HCT116 (cell line): Measurements from ENCODE around the gene LOXHD1. TPM values are rescaled to one million over a fixed set of nuclear protein-coding genes. Genes with fewer than 3 reads are reported as not detected.

Experiments
- ATAC-seq: fragments of 200-7000 bp; cut with Tn5 transposase; 2 replicates; pipeline ENCODE4 v1.9.1; 2020; ENCODE audit warnings: mild to moderate bottlenecking, moderate library complexity
- BruUV-seq: library from RNA; stranded (reverse); fragments of 400-500 nt; replicated peaks from 2 replicates; lab custom pipeline; 2021; lab: Mats Ljungman, UMichigan
- CTCF ChIA-PET: fragments of 300-600 bp; sonication (Branson Sonifier 250); formaldehyde crosslinking; loops from one replicate; lab custom pipeline; 2021; ENCODE audit warnings: antibody characterized with exemption; lab: Charles Lee
- POLR2A ChIA-PET: fragments of 300-600, 350-600 bp; sonication (Branson Sonifier 250); formaldehyde crosslinking; loops from one replicate; lab custom pipeline; 2021; ENCODE audit warnings: antibody characterized with exemption; lab: Charles Lee
- RAD21 ChIA-PET, 2 experiments: fragments of 300-600 bp; sonication (Branson Sonifier 250); formaldehyde crosslinking; loops; one replicate each; lab custom pipeline; 2023; ENCODE audit warnings: low total read pairs in 2 of 2; ENCODE audit not compliant: uncharacterized antibody in 2 of 2, unreplicated experiment in 2 of 2, low non-redundant PET in 1 of 2; lab: Charles Lee
- DNase-seq: peaks from one replicate; pipeline ENCODE4 v3.0.0-alpha.2; 2010; ENCODE audit warnings: low read depth, low spot score
- H2AFZ ChIP-seq: fragments of 200-600 bp; shearing (Covaris generic), sonication (generic); 2 replicates; pipeline ENCODE4 v1.6.1; 2017; ENCODE audit warnings: low read depth, mixed run types, mixed read lengths, antibody characterized with exemption, low read length; ENCODE audit not compliant: poor library complexity, severe bottlenecking
- H3K27ac ChIP-seq: 2 replicates; pipeline ENCODE4 v1.5.1; 2012; ENCODE audit warnings: low read depth, low read length
- H3K27me3 ChIP-seq: fragments of 200-600 bp; sonication (generic); 2 replicates; pipeline ENCODE4 v1.6.1; 2016; ENCODE audit warnings: mixed run types, low read length, mixed read lengths; ENCODE audit not compliant: insufficient read depth
- H3K36me3 ChIP-seq, 2 experiments: fragments of 200-500 bp in 1 of 2; fragments of 200-600 bp in 1 of 2; sonication (Bioruptor generic) in 1 of 2; sonication (generic) in 1 of 2; 2 replicates each; pipeline versions ENCODE4 v1.5.1 to v1.6.1; 2014 to 2016; ENCODE audit warnings: low read length in 2 of 2, inconsistent platforms in 1 of 2, mixed read lengths in 1 of 2, mixed run types in 1 of 2; ENCODE audit not compliant: insufficient read depth in 2 of 2, control insufficient read depth in 1 of 2
- H3K4me1 ChIP-seq, 2 experiments: fragments of 200-600 bp in 1 of 2; sonication (generic) in 1 of 2; 2 replicates each; pipeline versions ENCODE4 v1.5.1 to v1.6.1; 2012 to 2017; ENCODE audit warnings: low read length in 2 of 2, inconsistent platforms in 1 of 2, mild to moderate bottlenecking in 1 of 2, mixed read lengths in 1 of 2, mixed run types in 1 of 2, moderate library complexity in 1 of 2; ENCODE audit not compliant: insufficient read depth in 2 of 2, control insufficient read depth in 1 of 2
- H3K4me2 ChIP-seq: fragments of 200-600 bp; sonication (generic); 2 replicates; pipeline ENCODE4 v1.6.1; 2017; ENCODE audit warnings: mixed run types, low read length, mixed read lengths
- H3K4me3 ChIP-seq, 2 experiments: fragments of 200-600 bp in 1 of 2; sonication (generic) in 1 of 2; replicated peaks in 1 of 2; 2 replicates each; pipeline ENCODE4 v1.5.1; 2011 to 2016; ENCODE audit warnings: low read length in 2 of 2, control low read depth in 1 of 2, low read depth in 1 of 2, mild to moderate bottlenecking in 1 of 2, mixed read lengths in 1 of 2, mixed run types in 1 of 2
- H3K79me2 ChIP-seq: fragments of 200-600 bp; sonication (generic); 2 replicates; pipeline ENCODE4 v1.6.1; 2017; ENCODE audit warnings: mild to moderate bottlenecking, mixed run types, low read length, moderate library complexity, mixed read lengths; ENCODE audit not compliant: insufficient read depth
- H3K9ac ChIP-seq: fragments of 200-600 bp; sonication (generic); 2 replicates; pipeline ENCODE4 v1.6.1; 2016; ENCODE audit warnings: low read length, mixed read lengths
- H3K9me2 ChIP-seq: fragments of 200-600 bp; sonication (generic), shearing (Covaris generic); 2 replicates; pipeline ENCODE4 v1.6.1; 2017; ENCODE audit warnings: mixed run types, mild to moderate bottlenecking, moderate library complexity; ENCODE audit not compliant: insufficient read depth
- H3K9me3 ChIP-seq, 2 experiments: fragments of 200-500 bp in 1 of 2; fragments of 200-600 bp in 1 of 2; sonication (Bioruptor generic) in 1 of 2; sonication (generic) in 1 of 2; 2 replicates each; pipeline ENCODE4 v1.6.1; 2014 to 2017; ENCODE audit warnings: low read length in 2 of 2, mixed read lengths in 2 of 2, inconsistent platforms in 1 of 2, low read depth in 1 of 2, mild to moderate bottlenecking in 1 of 2, mixed run types in 1 of 2, moderate library complexity in 1 of 2; ENCODE audit not compliant: control insufficient read depth in 1 of 2, insufficient read depth in 1 of 2
- H4K20me1 ChIP-seq: fragments of 200-600 bp; sonication (generic), shearing (Covaris generic); 2 replicates; pipeline ENCODE4 v1.6.1; 2017; ENCODE audit warnings: mixed run types, mild to moderate bottlenecking, moderate library complexity; ENCODE audit not compliant: insufficient read depth
- CBX3 ChIP-seq: IDR thresholded peaks from 2 replicates; pipeline ENCODE4 v1.6.1; 2012; ENCODE audit warnings: low read depth
- CEBPB ChIP-seq: IDR thresholded peaks from 2 replicates; pipeline ENCODE4 v1.6.1; 2012; ENCODE audit warnings: low read depth
- EGR1 ChIP-seq: IDR thresholded peaks from 2 replicates; pipeline ENCODE4 v1.6.1; 2012; ENCODE audit warnings: low read depth
- ELF1 ChIP-seq: IDR thresholded peaks from 2 replicates; pipeline ENCODE4 v1.6.1; 2012; ENCODE audit warnings: low read depth, borderline replicate concordance
- EZH2 ChIP-seq: fragments of 200-600 bp; sonication (generic); IDR thresholded peaks from 2 replicates; pipeline ENCODE4 v1.6.1; 2017; ENCODE audit warnings: antibody characterized with exemption, mixed run types
- EZH2phosphoT487 ChIP-seq: fragments of 200-600 bp; IDR thresholded peaks from 2 replicates; pipeline ENCODE4 v1.6.1; 2018; ENCODE audit warnings: antibody characterized with exemption, borderline replicate concordance
- JUND ChIP-seq: IDR thresholded peaks from 2 replicates; pipeline ENCODE4 v1.6.1; 2012
- POLR2A ChIP-seq: IDR thresholded peaks from 2 replicates; pipeline ENCODE4 v1.7.0; 2011; ENCODE audit warnings: borderline replicate concordance; ENCODE audit not compliant: insufficient read depth, insufficient read length; ENCODE audit errors: extremely low read depth
- RAD21 ChIP-seq: IDR thresholded peaks from 2 replicates; pipeline ENCODE4 v1.6.1; 2012; ENCODE audit warnings: low read depth, mild to moderate bottlenecking
- SP1 ChIP-seq: IDR thresholded peaks from 2 replicates; pipeline ENCODE4 v1.6.1; 2012; ENCODE audit warnings: low read depth
- TCF7L2 ChIP-seq: IDR thresholded peaks from 2 replicates; pipeline ENCODE4 v1.7.0; 2011; ENCODE audit warnings: borderline replicate concordance, inconsistent platforms; ENCODE audit not compliant: insufficient read depth, insufficient read length; ENCODE audit errors: extremely low read depth
- YY1 ChIP-seq: IDR thresholded peaks from 2 replicates; pipeline ENCODE4 v1.6.1; 2011; ENCODE audit warnings: low read length, low read depth, moderate library complexity, mild to moderate bottlenecking; ENCODE audit not compliant: insufficient replicate concordance; ENCODE audit errors: extremely low read depth
- ZBTB33 ChIP-seq: IDR thresholded peaks from 2 replicates; pipeline ENCODE4 v1.6.1; 2011; ENCODE audit warnings: mild to moderate bottlenecking, low read length, moderate library complexity; ENCODE audit not compliant: insufficient replicate concordance; ENCODE audit errors: extremely low read depth
- ZNF274 ChIP-seq: fragments of 200-500 bp; sonication (Bioruptor generic); IDR thresholded peaks from 2 replicates; pipeline ENCODE4 v1.6.1; 2014; ENCODE audit warnings: mild to moderate bottlenecking, low read depth, low read length, inconsistent platforms
- intact Hi-C: fragments of 100-400 bp; cut with micrococcal nuclease; formaldehyde crosslinking; loops from 2 replicates; pipeline ENCODE4 v1.10.0; 2022
- total RNA-seq: library from RNA; stranded (reverse); gene quantifications from one replicate; pipeline ENCODE4 v1.2.1, GENCODE V29; 2021; ENCODE audit not compliant: unreplicated experiment
- TF ChIP-seq, protein P1 (sequence below): IDR thresholded peaks from 2 replicates; pipeline ENCODE4 v1.6.1; 2012; ENCODE audit warnings: low read depth

LOXHD1 gene
- total RNA-seq, 1 experiment from 2014 or later = not detected

DNA sequence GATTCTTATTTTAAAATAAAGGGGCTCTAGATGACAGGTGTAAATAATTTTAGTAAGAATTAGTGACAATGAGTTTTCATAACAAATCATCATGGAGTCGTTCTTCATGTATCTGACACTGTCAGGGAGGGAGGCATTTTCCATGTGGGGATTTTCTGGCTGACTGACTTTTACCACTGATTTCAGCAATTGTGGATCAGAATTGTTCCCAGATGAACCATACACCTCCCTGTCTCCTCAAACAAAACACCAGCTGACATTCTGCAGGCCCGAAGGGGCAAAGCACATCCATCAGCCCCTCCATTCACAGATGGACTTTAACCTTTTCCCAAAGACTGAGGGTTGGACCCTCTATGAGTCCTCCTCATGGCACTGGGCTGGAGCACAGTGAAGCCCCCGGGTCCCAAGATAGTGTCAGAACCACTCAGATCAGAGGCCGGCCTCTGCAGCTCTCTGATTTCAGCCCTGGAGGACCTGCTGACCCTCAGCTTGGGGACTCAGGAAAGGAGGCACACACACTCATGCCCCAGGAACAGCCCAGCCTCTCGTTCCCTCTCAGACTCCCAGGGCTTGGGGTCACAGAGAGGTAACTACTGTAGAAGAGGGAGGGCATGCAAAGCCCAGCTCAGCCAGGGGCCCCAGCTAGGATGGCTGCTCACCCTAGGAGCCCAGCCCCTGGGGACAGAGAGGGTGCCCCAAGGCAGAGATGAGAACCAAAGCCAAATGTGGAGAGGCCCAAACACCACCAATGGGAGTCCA, 43.2 kb upstream of the LOXHD1 start:
- ChIA-PET RAD21 (no interaction called here), POLR2A (no interaction called here)

DNA sequence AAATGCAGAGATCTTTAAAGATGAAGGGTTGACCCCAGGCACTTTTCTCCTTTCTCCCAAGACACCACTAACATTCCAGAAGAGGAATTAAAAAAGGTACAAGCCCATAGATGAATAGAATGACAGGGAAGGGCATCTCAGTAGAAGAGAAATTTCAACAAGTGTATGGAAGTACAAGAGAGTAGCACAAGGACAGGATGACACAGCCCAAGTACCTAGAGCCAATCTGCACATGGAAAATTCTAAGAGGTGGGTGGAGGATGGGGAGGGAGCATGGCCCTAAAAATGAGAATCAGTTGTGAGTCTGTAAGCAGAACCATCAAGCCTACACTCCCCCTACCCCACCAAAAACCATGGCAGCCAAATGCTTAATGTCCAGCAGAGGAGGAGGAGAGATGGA, 39.7 kb upstream of the LOXHD1 start:
- H3K27ac ChIP-seq = no peak overlapping the region
- no peaks in the 10 kb centered on the region for H4K20me1 ChIP-seq
- no peak overlapping the region for H3K4me3 ChIP-seq
- DNase-seq = no peak
- no peaks in the 10 kb centered on the region for H3K9me2 ChIP-seq
- ChIA-PET RAD21 (no interaction called here), CTCF (no interaction called here), POLR2A (no interaction called here)
- no peaks in the 10 kb centered on the region for H3K79me2 ChIP-seq
- H3K9ac ChIP-seq = no peak overlapping the region
- no peaks in the 10 kb centered on the region for H3K36me3 ChIP-seq
- H2AFZ ChIP-seq = no peak overlapping the region
- no peaks in the 10 kb centered on the region for H3K27me3 ChIP-seq
- intact Hi-C loops = no loop called here
- no peak for ATAC-seq
- H3K4me2 ChIP-seq = no peak overlapping the region
- no TSS peak for BruUV-seq
- H3K9me3 ChIP-seq = no peaks in the 10 kb centered on the region
- no peaks in the 10 kb centered on the region for H3K4me1 ChIP-seq
- TF ChIP-seq YY1 (no peak), POLR2A (no peak), ZBTB33 (no peak), SP1 (no peak), EZH2phosphoT487 (no peak), TCF7L2 (no peak), RAD21 (no peak), CBX3 (no peak), JUND (no peak)
- TF ChIP-seq, protein P1, sequence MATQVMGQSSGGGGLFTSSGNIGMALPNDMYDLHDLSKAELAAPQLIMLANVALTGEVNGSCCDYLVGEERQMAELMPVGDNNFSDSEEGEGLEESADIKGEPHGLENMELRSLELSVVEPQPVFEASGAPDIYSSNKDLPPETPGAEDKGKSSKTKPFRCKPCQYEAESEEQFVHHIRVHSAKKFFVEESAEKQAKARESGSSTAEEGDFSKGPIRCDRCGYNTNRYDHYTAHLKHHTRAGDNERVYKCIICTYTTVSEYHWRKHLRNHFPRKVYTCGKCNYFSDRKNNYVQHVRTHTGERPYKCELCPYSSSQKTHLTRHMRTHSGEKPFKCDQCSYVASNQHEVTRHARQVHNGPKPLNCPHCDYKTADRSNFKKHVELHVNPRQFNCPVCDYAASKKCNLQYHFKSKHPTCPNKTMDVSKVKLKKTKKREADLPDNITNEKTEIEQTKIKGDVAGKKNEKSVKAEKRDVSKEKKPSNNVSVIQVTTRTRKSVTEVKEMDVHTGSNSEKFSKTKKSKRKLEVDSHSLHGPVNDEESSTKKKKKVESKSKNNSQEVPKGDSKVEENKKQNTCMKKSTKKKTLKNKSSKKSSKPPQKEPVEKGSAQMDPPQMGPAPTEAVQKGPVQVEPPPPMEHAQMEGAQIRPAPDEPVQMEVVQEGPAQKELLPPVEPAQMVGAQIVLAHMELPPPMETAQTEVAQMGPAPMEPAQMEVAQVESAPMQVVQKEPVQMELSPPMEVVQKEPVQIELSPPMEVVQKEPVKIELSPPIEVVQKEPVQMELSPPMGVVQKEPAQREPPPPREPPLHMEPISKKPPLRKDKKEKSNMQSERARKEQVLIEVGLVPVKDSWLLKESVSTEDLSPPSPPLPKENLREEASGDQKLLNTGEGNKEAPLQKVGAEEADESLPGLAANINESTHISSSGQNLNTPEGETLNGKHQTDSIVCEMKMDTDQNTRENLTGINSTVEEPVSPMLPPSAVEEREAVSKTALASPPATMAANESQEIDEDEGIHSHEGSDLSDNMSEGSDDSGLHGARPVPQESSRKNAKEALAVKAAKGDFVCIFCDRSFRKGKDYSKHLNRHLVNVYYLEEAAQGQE = no peak

More for the DNA sequence above, 43.2 kb upstream of the LOXHD1 start:
- TF ChIP-seq SP1 (no peak), YY1 (no peak), ELF1 (no peak), RAD21 (no peak), EGR1 (no peak), ZNF274 (no peak), TCF7L2 (no peak), CBX3 (no peak), EZH2 (no peak), POLR2A (no peak), CEBPB (no peak)
- Histone ChIP-seq H3K27ac (no peak overlapping the region), H3K79me2 (no peaks in the 10 kb centered on the region), H4K20me1 (no peaks in the 10 kb centered on the region), H3K36me3 (no peaks in the 10 kb centered on the region), H3K9ac (no peak overlapping the region), H3K27me3 (no peaks in the 10 kb centered on the region), H3K4me2 (no peak overlapping the region), H2AFZ (no peak overlapping the region), H3K4me1 (no peaks in the 10 kb centered on the region), H3K9me2 (no peaks in the 10 kb centered on the region), H3K9me3 (no peaks in the 10 kb centered on the region), H3K4me3 (no peak overlapping the region)
- intact Hi-C loops = no loop called here
- DNase-seq (no peak), ATAC-seq (no peak)
- CTCF ChIA-PET = no interaction called here
- no TSS peak for BruUV-seq
